GM12872 (cell line): Measurements from ENCODE around the gene STRBP.

Experiments used
- TF ChIP-seq, protein P1 (sequence below): IDR thresholded peaks from 3 replicates; pipeline ENCODE4 v1.5.1; 2011; ENCODE audit warnings: low read depth, mild to moderate bottlenecking, low read length, moderate library complexity; ENCODE audit not compliant: insufficient read depth

The STRBP gene

DNA sequence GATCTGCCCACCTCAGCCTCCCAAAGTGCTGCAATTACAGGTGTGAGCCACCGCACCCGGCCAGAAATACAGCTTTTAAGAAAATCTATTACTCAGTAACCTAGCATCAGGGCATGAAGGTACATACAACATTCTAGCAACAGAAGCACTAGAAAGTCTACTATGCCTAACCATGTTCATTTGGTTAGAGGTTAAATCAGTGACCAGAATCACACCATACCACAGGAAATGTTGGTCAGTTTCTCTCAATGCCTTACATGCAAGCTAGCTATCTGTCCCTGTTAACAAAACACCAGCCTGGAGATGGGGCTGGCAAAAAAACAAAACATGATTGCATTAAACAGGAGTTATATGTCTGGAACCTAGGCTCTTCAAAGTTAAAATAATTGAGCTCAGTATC is 104.1 kb downstream of the STRBP start:
- TF ChIP-seq, protein P1, sequence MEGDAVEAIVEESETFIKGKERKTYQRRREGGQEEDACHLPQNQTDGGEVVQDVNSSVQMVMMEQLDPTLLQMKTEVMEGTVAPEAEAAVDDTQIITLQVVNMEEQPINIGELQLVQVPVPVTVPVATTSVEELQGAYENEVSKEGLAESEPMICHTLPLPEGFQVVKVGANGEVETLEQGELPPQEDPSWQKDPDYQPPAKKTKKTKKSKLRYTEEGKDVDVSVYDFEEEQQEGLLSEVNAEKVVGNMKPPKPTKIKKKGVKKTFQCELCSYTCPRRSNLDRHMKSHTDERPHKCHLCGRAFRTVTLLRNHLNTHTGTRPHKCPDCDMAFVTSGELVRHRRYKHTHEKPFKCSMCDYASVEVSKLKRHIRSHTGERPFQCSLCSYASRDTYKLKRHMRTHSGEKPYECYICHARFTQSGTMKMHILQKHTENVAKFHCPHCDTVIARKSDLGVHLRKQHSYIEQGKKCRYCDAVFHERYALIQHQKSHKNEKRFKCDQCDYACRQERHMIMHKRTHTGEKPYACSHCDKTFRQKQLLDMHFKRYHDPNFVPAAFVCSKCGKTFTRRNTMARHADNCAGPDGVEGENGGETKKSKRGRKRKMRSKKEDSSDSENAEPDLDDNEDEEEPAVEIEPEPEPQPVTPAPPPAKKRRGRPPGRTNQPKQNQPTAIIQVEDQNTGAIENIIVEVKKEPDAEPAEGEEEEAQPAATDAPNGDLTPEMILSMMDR, result no peak

- TF ChIP-seq, protein P1, result no peak
These were observed 105.5 kb downstream of the STRBP start for GRCh38 chr9:123162791-123163345.

- TF ChIP-seq, protein P1, result no peak
These were observed 106.0 kb downstream of the STRBP start for GRCh38 chr9:123162360-123162759.

DNA sequence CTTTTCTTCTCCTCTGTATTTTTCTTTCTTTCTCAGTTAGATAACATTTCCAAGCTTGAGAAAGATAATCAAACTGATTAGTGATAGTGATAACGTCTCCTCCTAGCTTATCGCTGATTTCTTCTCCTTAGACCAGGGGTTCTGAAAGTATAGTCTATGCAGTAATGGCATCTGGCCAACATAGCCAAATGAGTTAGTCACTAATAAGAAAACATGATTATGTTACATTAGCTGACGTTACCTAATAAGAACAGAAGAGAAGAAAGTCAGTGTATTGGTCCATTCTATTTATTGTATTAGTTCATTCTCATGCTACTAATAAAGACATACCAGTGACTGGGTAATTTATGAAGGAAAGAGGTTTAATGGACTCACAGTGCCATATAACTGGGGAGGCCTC is 111.2 kb downstream of the STRBP start:
- TF ChIP-seq, protein P1, result no peak

GRCh38 chr9:123150708-123151503 is 117.5 kb downstream of the STRBP start:
- TF ChIP-seq, protein P1, result no peak

DNA sequence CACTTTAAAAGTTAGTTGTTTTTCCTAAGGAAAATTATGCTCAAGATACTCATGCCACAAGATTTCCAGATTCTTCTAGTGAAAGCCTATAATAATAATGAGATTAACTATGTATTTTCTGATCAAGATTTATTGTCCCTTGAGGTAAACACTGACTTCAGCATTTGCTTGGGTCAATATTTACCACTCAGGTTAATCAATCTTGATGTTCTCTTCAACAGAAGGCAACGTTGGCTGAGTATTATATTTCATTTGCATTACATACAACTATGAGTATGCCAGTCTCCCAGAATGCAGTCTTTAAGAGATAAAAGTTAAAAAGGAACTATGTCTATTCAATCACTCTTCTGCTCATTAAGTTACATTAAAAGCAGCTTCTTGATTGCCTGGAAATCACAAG is 119.3 kb downstream of the STRBP start:
- TF ChIP-seq, protein P1, result no peak

DNA sequence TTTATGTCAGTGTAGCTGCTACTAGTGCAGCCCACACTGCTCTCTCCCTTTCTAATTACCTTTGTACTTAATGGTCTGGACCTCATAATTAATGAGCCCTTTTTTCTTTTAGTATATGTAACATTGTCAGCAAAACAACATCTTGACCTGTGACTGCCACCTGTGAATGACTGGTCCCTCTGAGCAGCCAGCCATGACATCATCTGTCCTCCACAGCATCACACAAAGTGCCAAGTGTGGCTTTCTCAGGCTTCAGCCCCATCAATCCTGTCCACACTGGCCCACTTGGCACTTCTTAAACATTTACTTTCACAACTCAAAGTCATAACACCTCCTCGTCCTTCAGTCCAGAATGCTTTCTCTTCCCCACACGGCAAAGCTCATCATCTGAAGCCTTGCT is 130.2 kb downstream of the STRBP start:
- TF ChIP-seq, protein P1, result no peak
